NCI-H1417 treated with DMSO at 0.1 percent for 48 hours (cell line): ENCODE data around the gene KCNQ1.
A peak's percentile ranks its signal among the peaks of the same experiment; 100 is the strongest.

Experiments used
- DNase-seq: peaks from one replicate; lab custom pipeline; 2025; lab: John Stamatoyannopoulos, UW

KCNQ1 gene

GRCh38 chr11:2838676-2839294 lies 394.0 kb downstream of the KCNQ1 start:
- no peak for DNase-seq

GRCh38 chr11:2839395-2839943 lies 394.7 kb downstream of the KCNQ1 start:
- no peak for DNase-seq

- no peak for DNase-seq
Measured at GRCh38 chr11:2841411-2842190, 396.8 kb downstream of the KCNQ1 start.

- DNase-seq: no peak
Measured at GRCh38 chr11:2842876-2843275, 398.1 kb downstream of the KCNQ1 start.

- no peak for DNase-seq
Measured at GRCh38 chr11:2843551-2843950, 398.7 kb downstream of the KCNQ1 start.

GRCh38 chr11:2844116-2844842 lies 399.5 kb downstream of the KCNQ1 start:
- DNase-seq: no peak

GRCh38 chr11:2844996-2845395 lies 400.2 kb downstream of the KCNQ1 start:
- no peak for DNase-seq

GRCh38 chr11:2846056-2846455 lies 401.2 kb downstream of the KCNQ1 start:
- no peak for DNase-seq

GRCh38 chr11:2846470-2846869 lies 401.7 kb downstream of the KCNQ1 start:
- no peak for DNase-seq

GRCh38 chr11:2847561-2847960 lies 402.8 kb downstream of the KCNQ1 start:
- DNase-seq: peak; percentile 21

- no peak for DNase-seq
Measured at GRCh38 chr11:2848497-2848896, 403.7 kb downstream of the KCNQ1 start.

GRCh38 chr11:2849994-2850770 lies 405.4 kb downstream of the KCNQ1 start:
- DNase-seq: no peak

- no peak for DNase-seq
Measured at GRCh38 chr11:2853401-2853800, 408.6 kb downstream of the KCNQ1 start.

GRCh38 chr11:2853997-2854560 lies 409.3 kb downstream of the KCNQ1 start:
- DNase-seq: no peak

GRCh38 chr11:2855162-2855561 lies 410.4 kb downstream of the KCNQ1 start:
- no peak for DNase-seq

- no peak for DNase-seq
Measured at GRCh38 chr11:2857276-2857675, 412.5 kb downstream of the KCNQ1 start.

- DNase-seq: no peak
Measured at GRCh38 chr11:2857918-2858317, 413.1 kb downstream of the KCNQ1 start.

GRCh38 chr11:2858995-2859698 lies 414.3 kb downstream of the KCNQ1 start:
- no peak for DNase-seq

- no peak for DNase-seq
Measured at GRCh38 chr11:2859699-2860037, 414.9 kb downstream of the KCNQ1 start.

- no peak for DNase-seq
Measured at GRCh38 chr11:2860636-2861035, 415.8 kb downstream of the KCNQ1 start.
